Measurements from ENCODE around the gene LRRC4B.
"Not testable (repeated sequence)": the region's sequence is repeated elsewhere in the genome, so short reads cannot be mapped to it uniquely, and the experiment has no call there.

The LRRC4B gene, protein sequence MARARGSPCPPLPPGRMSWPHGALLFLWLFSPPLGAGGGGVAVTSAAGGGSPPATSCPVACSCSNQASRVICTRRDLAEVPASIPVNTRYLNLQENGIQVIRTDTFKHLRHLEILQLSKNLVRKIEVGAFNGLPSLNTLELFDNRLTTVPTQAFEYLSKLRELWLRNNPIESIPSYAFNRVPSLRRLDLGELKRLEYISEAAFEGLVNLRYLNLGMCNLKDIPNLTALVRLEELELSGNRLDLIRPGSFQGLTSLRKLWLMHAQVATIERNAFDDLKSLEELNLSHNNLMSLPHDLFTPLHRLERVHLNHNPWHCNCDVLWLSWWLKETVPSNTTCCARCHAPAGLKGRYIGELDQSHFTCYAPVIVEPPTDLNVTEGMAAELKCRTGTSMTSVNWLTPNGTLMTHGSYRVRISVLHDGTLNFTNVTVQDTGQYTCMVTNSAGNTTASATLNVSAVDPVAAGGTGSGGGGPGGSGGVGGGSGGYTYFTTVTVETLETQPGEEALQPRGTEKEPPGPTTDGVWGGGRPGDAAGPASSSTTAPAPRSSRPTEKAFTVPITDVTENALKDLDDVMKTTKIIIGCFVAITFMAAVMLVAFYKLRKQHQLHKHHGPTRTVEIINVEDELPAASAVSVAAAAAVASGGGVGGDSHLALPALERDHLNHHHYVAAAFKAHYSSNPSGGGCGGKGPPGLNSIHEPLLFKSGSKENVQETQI

DNA sequence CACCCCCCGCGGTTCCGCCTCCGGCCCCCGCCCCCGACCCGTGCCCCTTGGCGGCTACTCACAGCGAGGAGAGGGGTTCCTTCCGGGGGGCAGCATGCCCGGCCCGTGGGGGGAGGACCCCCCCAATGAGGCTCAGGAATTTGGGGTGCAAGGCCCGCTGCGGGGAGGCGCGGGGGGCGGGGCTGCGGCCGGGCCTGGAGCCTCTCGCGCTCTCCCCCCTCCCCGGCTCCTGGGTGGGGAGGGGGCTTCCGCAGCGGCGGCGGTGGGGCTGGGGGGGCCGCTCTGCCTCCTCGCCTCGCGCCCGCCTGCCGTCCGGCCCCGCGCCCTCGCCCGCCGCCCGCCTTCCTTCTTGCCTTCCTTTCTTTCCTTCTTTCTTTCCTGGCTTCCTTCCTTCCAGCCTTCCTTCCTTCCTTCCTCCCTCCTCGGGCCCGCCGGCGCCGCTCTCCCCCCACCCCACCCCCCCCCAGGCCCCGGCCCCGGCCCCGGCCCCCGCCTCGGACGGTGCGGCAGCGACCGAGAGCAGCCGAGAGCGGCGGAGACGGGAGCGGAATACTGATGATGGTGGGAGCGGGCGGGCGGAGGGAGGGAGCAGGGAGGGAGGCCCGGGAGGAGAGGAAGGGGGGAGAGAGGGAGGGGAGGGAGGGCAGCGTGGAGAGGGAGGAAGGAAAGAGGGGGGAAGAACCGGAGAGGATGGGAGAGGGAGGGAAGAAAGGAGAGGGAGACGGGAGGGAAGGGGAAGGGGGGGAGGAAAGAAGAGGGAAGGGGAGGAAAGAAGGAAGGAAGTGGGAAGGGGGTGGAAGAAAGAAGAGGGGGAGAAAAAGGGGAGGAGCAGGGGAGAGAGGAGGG lies at the start of gene LRRC4B:
Gene LRRC4B, minus strand, starts transcription at position 554 of the 846 bp plus-strand sequence. CDS start 19,597 bp downstream, outside the sequence.
- DNase-seq (ENCODE audit: low spot score) = no peak

DNA sequence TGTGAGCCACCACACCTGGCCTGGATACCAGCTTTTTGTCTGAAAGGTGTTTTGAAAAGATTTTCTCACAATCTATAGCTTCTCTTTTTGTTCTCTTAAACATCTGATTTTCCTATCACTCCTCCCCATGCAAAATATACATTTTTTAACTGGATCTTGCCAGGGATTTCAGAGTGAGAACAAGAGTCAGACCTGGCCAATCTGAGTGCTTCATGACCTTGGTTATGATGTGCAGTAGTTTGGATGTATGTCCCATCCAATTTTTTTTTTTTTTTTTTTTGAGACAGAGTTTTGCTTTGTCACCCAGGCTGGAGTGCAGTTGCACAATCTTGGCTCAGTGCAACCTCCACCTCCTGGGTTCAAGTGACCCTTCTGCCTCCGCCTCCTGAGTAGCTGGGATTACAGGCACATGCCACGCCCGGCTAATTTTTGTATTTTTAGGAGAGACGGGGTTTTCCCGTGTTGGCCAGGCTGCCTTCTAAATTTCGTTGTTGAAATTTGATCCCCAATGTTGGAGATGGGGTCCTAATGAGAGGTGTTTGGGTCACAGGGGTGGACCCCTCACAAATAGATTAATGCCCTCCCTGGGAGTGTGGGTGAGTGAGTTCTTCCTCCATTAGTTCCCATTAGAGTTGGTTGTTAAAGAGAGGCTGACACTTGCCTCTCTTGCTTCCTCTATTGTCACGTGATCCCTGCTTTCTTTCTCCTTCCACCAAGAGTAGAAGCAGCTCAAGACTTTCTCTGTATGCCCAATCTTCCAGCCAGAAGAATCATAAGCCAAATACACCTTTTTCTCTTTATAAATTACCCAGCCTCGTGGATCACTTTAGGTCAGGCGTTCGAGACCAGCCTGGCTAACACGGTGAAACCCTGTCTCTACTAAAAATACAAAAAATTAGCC lies 44.5 kb upstream of the LRRC4B start:
- DNase-seq (ENCODE audit: low spot score) = not testable (repeated sequence)

DNA sequence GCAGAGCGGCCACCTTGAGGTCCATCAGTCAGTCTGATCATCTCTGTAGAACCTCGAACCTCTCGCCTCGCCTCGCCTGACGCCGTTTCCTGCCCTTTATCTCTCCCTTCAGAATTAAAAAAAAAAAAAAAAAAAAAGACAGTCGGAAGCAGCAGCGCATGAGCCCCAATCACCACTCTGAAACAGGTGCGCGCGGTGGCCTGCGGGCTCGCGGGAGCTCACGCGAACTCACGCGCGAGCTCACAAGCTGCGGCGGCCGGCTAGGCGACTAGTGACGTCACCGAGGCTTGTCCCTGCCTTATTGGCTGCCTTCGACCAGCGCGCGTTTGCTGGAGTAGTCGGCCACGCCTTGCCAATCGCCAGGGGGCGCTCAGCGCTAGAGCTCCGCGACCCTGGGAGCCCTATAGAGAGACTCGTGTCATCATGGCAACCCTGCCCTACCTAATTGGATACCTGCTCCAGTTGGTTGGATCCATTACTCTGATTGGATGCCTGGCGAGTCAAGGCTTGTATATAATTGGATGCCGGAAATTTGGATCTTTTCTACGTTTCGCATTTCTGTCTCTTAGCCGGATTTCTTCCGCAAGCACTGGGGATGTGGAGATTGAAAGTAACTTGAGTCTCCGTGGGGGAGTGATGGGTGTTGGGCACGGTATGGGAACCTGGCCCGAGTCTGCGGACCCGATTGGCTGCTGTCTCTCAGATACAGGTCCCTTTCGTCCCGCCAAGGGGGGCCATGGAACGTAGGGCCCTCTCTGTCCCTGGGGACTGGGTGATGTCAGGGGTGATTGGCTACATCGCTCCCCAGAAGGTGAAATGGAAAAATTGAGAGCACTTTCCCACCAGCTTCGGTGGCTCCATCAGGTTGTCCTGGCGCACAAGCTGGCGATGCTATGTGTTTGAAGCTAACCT lies 39.9 kb upstream of the LRRC4B start:
- DNase-seq (ENCODE audit: low spot score) = peak; percentile 71

DNA sequence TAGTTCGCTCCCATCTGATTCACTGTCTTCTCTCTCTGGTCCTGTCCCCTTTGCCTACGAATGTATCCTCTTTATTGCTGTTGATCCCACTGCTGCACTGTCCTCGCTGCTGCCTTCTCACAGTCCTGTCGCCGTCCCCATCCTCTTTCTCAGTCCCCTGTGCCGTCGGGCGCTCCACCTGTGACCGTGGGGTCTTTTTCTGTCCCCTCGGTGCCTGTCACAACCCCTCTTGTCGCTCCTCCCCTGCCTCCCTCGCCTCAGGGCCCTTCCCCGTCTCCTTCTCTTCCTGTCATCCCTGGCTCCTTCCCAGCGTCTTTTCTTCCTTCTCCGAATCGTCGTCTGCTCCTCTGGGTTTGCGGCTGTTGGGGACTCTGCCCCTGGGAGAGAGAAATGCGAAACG lies 39.2 kb upstream of the LRRC4B start:
- no peak for DNase-seq (ENCODE audit: low spot score)

DNA sequence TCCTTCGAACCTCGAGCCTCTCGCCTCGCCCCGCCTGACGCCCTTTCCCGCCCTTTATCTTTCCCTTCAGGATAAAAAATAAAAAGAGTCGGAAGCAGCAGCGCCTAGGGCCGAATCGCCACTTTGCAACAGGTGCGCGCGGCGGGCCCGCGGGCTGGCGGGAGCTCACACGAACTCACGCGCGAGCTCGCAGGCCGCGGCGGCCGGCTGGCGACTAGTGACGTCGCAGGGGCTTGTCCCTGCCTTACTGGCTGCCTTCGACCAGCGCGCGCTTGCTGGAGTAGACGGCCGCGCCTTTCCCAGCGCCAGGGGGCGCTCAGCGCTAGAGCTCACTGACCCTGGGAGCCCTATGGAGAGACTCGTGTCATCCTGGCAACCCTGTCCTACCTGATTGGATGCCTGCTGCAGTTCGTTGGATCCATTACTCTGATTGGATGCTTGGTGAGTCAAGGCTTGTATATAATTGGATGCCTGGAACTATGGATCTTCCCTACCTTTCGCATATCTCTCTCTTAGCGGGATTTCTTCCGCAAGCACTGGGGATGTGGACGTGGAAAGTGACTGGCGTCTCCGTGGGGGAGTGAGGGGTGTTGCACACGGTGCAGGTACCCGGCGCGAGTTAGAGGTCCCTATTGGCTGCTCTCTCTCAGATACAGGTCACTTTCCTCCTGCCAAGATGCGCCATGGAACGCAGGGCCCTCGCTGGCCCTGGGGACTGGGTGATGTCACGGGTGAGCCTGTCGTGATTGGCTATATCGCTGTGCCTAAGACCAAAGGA lies 38.0 kb upstream of the LRRC4B start:
- not testable (repeated sequence) for DNase-seq (ENCODE audit: low spot score)

GRCh38 chr19:50604264-50605073 lies 36.2 kb upstream of the LRRC4B start:
- not testable (repeated sequence) for DNase-seq (ENCODE audit: low spot score)

DNA sequence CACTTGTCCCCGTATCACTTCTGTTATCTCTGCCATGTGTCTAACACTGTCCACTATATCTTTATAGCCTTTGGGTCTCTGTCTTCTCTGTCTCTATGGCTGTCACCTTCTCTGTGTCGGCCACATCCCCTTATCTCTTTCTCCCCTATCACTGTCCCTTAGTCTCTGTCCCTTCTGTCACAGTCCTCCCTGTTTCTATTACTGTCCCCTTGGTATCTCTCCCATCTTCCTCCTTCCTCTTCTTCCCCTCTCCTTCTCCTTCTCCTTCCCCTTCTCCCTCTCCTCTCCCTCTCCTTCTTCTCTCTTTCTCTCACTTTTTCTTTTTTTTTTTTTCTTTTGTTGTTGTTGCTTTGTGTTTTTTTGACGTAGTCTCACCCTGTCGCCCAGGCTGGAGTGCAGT lies 34.7 kb upstream of the LRRC4B start:
- DNase-seq (ENCODE audit: low spot score) = no peak

- no peak for DNase-seq (ENCODE audit: low spot score)
These were observed 34.3 kb upstream of the LRRC4B start for GRCh38 chr19:50602496-50602895.

GRCh38 chr19:50602089-50602422 lies 33.8 kb upstream of the LRRC4B start:
- DNase-seq (ENCODE audit: low spot score) = no peak

- DNase-seq (ENCODE audit: low spot score) = no peak
These were observed 33.3 kb upstream of the LRRC4B start for GRCh38 chr19:50601407-50602088.

DNA sequence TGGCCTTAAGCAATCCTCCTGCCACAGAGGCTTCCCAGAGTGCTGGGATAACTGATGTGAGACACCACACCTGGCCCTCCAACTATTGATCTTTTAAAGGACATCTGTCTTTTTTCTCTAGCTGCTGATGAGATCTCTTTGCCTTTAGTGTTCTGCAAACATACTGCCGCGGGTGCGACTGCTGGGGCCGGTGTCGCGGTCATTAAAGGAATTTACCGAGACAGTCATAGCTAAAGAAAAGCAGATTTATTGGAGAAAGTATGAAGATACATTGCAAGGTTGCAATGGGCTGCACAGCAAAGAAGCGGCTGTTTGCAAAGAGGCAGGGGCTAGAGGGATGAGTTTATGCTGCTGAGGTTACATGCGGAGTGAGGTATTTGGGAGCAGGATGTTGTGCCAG lies 31.2 kb upstream of the LRRC4B start:
- no peak for DNase-seq (ENCODE audit: low spot score)

DNA sequence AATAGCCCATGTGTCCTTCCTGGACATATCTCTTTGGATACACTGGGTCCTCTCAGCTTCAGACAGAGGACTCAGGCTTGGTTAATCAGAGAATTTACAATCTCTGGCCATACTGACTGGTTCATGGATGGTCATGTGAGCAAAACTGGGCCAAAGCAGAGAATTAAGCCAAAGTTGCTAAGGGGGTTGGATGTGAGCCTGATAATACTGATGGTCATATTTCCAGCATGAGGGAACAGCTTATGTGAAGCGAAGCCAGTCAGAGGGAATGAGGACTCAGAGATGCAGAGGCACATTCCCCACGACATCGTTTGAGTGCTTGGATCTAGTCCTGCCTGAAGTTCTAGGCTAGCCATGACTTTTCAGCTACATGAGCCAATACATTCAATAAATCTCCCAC lies 22.0 kb upstream of the LRRC4B start:
- DNase-seq (ENCODE audit: low spot score) = no peak

GRCh38 chr19:50581795-50582660 lies 13.8 kb upstream of the LRRC4B start:
- not testable (repeated sequence) for DNase-seq (ENCODE audit: low spot score)

DNA sequence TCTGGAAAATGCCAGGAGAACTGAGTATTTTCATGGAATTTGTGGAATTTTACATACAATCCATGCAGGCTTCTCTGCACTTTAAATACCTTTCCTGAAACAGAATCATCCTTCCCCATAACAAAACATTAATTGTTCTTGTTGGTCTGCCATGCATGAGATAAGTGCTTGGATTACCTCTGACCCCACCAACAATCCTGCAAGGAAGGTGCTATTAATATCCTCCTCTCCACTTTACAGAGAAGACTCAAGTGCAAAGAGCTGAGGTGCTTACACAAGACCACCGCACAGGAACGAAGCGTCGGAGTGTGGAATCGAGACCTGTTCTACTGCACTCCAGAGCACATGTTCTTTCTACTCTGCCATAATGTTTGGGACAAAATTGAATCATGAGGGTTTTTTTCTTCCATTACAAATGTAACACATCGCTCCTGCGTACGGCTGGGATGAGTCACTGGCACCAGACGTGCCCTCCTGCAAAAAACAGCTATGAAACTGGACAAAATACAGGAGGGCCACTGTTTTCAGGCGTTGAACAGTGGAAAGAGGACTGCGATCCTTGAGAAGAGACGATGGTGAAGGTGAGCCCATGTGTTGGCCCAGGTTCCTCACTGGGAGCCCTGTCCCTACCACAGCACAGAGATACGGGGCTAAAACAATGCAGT lies 12.9 kb upstream of the LRRC4B start:
- DNase-seq (ENCODE audit: low spot score) = no peak

- DNase-seq (ENCODE audit: low spot score) = no peak
These were observed 12.0 kb upstream of the LRRC4B start for GRCh38 chr19:50580240-50580639.

DNA sequence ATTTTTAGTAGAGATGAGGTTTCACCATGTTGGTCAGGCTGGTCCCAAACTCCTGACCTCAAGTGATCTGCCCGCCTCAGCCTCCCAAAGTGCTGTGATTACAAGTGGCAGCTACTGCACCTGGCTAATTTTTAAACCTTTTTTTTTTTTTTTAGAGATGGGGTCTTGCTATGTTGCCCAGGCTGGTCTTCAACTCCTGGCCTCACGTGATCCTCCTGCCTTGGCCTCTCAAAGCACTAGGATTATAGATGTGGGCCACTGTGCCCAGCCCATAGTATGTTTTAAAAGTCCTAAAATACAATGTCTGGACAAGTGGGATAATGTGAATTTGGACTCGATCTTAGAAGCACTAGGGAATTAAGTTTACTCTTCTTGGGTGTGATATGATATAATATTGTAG lies 8.5 kb upstream of the LRRC4B start:
- DNase-seq (ENCODE audit: low spot score) = not testable (repeated sequence)

Measured in GM03348 (cell line).